GM10847 (cell line): Measurements from ENCODE around the gene PAX8.

Source experiments
- POLR2A ChIP-seq: IDR thresholded peaks from 2 replicates; pipeline ENCODE4 v1.6.1; 2011; ENCODE audit not compliant: insufficient read length; ENCODE audit errors: extremely low read depth

PAX8 gene

GRCh38 chr2:113236367-113237159, 42.2 kb downstream of the PAX8 start:
- no peak for TF ChIP-seq POLR2A

GRCh38 chr2:113234721-113235346, 43.9 kb downstream of the PAX8 start:
- no peak for TF ChIP-seq POLR2A

GRCh38 chr2:113233593-113234550, 44.8 kb downstream of the PAX8 start:
- TF ChIP-seq POLR2A = no peak

GRCh38 chr2:113232740-113233139, 46.0 kb downstream of the PAX8 start:
- TF ChIP-seq POLR2A = no peak

GRCh38 chr2:113232123-113232522, 46.6 kb downstream of the PAX8 start:
- TF ChIP-seq POLR2A = no peak

- no peak for TF ChIP-seq POLR2A
Observed at GRCh38 chr2:113231064-113231463, 47.7 kb downstream of the PAX8 start.

- no peak for TF ChIP-seq POLR2A
Observed at GRCh38 chr2:113230531-113230930, 48.2 kb downstream of the PAX8 start.

GRCh38 chr2:113229795-113230194, 48.9 kb downstream of the PAX8 start:
- TF ChIP-seq POLR2A = no peak

GRCh38 chr2:113228991-113229716, 49.6 kb downstream of the PAX8 start:
- no peak for TF ChIP-seq POLR2A

GRCh38 chr2:113228351-113228750, 50.4 kb downstream of the PAX8 start:
- no peak for TF ChIP-seq POLR2A

GRCh38 chr2:113227698-113228097, 51.0 kb downstream of the PAX8 start:
- no peak for TF ChIP-seq POLR2A

GRCh38 chr2:113227290-113227689, 51.4 kb downstream of the PAX8 start:
- TF ChIP-seq POLR2A = no peak

GRCh38 chr2:113226462-113226861, 52.3 kb downstream of the PAX8 start:
- no peak for TF ChIP-seq POLR2A

- no peak for TF ChIP-seq POLR2A
Observed at GRCh38 chr2:113225263-113226259, 53.2 kb downstream of the PAX8 start.
